Fibroblast of skin of back (primary cell): ENCODE data around the gene TRMT10A. TPM values are rescaled to one million over a fixed set of nuclear protein-coding genes. Genes with fewer than 3 reads are reported as not detected.

Experiments
- DNase-seq: peaks from one replicate; pipeline ENCODE4 v3.0.0-alpha.2; 2013
- polyA plus RNA-seq, 2 experiments: library from polyadenylated mRNA; unstranded; fragments of 120-200 nt; gene quantifications; one replicate each; pipeline ENCODE4 v1.2.1, GENCODE V29; 2013; ENCODE audit not compliant: insufficient read length in 2 of 2

Gene TRMT10A
- polyA plus RNA-seq (2013, experiment 1 of 2; ENCODE audit: insufficient read length), result 6.2 TPM
- polyA plus RNA-seq (2013, experiment 2 of 2; ENCODE audit: insufficient read length), result 6.1 TPM

- DNase-seq, result peak; percentile 98
Measured at GRCh38 chr4:99563310-99564186, at the start of gene TRMT10A. Gene TRMT10A (minus strand): TSS chr4:99564039. CDS start chr4:99559338, 4,701 bp downstream.

GRCh38 chr4:99612704-99613103 is 48.9 kb upstream of the TRMT10A start:
- DNase-seq, result no peak

GRCh38 chr4:99612281-99612680 is 48.4 kb upstream of the TRMT10A start:
- no peak for DNase-seq

- no peak for DNase-seq
Measured at GRCh38 chr4:99610605-99611175, 46.9 kb upstream of the TRMT10A start.

- DNase-seq, result no peak
Measured at GRCh38 chr4:99608417-99608816, 44.6 kb upstream of the TRMT10A start.

GRCh38 chr4:99606716-99607115 is 42.9 kb upstream of the TRMT10A start:
- DNase-seq, result no peak

GRCh38 chr4:99594818-99595217 is 31.0 kb upstream of the TRMT10A start:
- no peak for DNase-seq

- DNase-seq, result no peak
Measured at GRCh38 chr4:99593781-99594641, 30.2 kb upstream of the TRMT10A start.

GRCh38 chr4:99591757-99592156 is 27.9 kb upstream of the TRMT10A start:
- no peak for DNase-seq

- no peak for DNase-seq
Measured at GRCh38 chr4:99587803-99588202, 24.0 kb upstream of the TRMT10A start.

GRCh38 chr4:99587309-99587708 is 23.5 kb upstream of the TRMT10A start:
- no peak for DNase-seq

- DNase-seq, result no peak
Measured at GRCh38 chr4:99586797-99587196, 23.0 kb upstream of the TRMT10A start.

- no peak for DNase-seq
Measured at GRCh38 chr4:99586322-99586721, 22.5 kb upstream of the TRMT10A start.

GRCh38 chr4:99585516-99585915 is 21.7 kb upstream of the TRMT10A start:
- no peak for DNase-seq

GRCh38 chr4:99578714-99579113 is 14.9 kb upstream of the TRMT10A start:
- no peak for DNase-seq

- DNase-seq, result no peak
Measured at GRCh38 chr4:99574530-99575324, 10.9 kb upstream of the TRMT10A start, which contains the start of gene MTTP. Gene MTTP (plus strand): TSS chr4:99574824. CDS start chr4:99574910, 86 bp downstream.

- no peak for DNase-seq
Measured at GRCh38 chr4:99573735-99574368, 10.0 kb upstream of the TRMT10A start.

GRCh38 chr4:99572527-99573240 is 8.8 kb upstream of the TRMT10A start:
- no peak for DNase-seq

GRCh38 chr4:99571883-99572282 is 8.0 kb upstream of the TRMT10A start:
- DNase-seq, result no peak

GRCh38 chr4:99564921-99565320 is 1.1 kb upstream of the TRMT10A start:
- no peak for DNase-seq

GRCh38 chr4:99552872-99553271 is 11.0 kb downstream of the TRMT10A start:
- DNase-seq, result no peak
